ENCODE results near the gene ABCC5.

Gene ABCC5

DNA sequence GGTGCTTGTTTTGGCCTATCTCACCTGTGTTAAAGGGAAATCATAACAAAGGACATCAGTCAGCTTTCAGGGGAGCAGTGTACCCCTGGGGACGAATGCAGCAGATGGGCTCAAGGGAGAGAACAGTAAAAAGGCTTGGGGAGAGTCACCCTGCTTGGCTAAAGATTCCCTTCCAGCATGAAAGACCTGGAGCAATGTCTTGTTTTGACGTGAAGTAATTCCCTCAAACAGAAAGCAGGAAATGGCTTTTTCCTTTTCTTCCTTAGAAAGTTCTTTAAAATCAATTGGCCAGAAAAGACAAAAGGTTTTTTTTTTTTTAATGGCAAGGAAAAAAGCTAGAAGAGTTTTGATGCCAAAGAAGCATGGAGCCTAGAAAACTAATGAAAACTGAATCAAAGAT lies 76.5 kb downstream of the ABCC5 start:
- Histone ChIP-seq H3K9me3 (ENCODE audit: control insufficient read depth in 1 of 2, low read length in 2 of 2) (no peaks in the 10 kb centered on the region), H3K4me1 (ENCODE audit: control insufficient read depth in 1 of 2, insufficient read depth in 2 of 2, low read length in 2 of 2) (no peaks in the 10 kb centered on the region), H3K4me3 (ENCODE audit: low read depth in 1 of 2, low read length in 2 of 2) (no peak overlapping the region), H3K36me3 (ENCODE audit: control insufficient read depth in 1 of 2, insufficient read depth in 2 of 2, low read length in 2 of 2) (peaks cover 31 to 60% of the 10 kb centered on the region in 2 donors), H3K27ac (ENCODE audit: low read length) (no peak overlapping the region), H3K27me3 (ENCODE audit: low read depth, low read length) (no peaks in the 10 kb centered on the region)

DNA sequence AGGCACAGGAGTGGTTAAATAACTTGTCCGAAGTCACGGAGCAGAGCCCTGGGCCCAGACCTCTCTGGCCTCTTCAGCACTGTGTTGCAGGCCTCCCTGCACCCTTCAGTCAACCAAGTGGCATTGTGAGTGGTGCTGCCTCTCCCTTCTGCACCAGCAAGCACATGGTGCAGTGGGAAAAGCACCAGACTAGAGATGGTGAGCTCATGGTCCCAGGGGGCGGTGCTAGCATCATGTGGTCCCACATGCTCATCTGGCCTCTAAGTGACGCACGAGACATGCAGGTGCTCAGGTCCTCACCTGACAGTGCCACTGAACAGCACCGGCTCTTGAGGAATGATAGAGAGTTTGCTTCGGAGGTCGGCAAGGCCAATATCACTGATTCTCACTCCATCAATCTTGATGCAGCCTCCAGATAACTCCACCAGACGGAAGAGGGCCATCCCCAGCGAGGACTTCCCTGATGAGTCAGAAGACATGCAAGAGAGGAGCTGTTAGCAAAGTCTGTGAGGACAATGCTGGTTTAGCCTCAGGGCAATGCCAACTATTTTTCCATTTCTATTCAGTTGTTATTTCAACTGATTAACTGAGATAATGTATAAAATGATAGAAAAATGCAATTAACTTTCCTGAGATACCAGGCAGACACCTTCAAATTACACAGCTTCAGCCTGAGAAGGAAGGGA lies 79.9 kb downstream of the ABCC5 start:
- Histone ChIP-seq H3K9me3 (ENCODE audit: control insufficient read depth in 1 of 2, low read length in 2 of 2) (no peaks in the 10 kb centered on the region), H3K27ac (ENCODE audit: low read length) (no peak overlapping the region), H3K36me3 (ENCODE audit: control insufficient read depth in 1 of 2, insufficient read depth in 2 of 2, low read length in 2 of 2) (peaks cover 15 to 43% of the 10 kb centered on the region in 2 donors), H3K27me3 (ENCODE audit: low read depth, low read length) (no peaks in the 10 kb centered on the region), H3K4me3 (ENCODE audit: low read depth in 1 of 2, low read length in 2 of 2) (no peak overlapping the region), H3K4me1 (ENCODE audit: control insufficient read depth in 1 of 2, insufficient read depth in 2 of 2, low read length in 2 of 2) (no peaks in the 10 kb centered on the region)

DNA sequence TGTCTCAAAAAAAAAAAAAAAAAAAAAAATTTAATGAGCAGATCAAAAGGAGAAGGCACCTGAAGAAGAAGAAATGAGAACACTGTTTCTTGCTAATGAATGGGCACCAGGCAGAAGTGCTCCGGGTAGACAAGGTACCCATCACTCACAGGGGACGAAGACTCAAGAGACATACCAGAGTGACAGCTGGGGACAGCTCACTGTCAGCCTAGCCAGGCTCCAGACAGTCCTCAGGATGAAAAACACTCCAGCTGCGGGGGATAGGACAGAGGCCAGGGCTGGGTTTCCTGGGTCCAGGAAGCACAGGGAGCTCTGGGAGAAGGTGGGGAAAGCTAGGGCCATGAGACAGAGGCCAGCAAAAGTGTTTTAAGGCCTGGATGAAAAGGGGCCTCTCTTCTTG lies 84.5 kb downstream of the ABCC5 start:
- no peaks in the 10 kb centered on the region for H3K4me1 ChIP-seq (ENCODE audit: control insufficient read depth in 1 of 2, insufficient read depth in 2 of 2, low read length in 2 of 2)
- H3K4me3 ChIP-seq (ENCODE audit: low read depth in 1 of 2, low read length in 2 of 2) = no peak overlapping the region
- no peak overlapping the region for H3K27ac ChIP-seq (ENCODE audit: low read length)
- no peaks in the 10 kb centered on the region for H3K27me3 ChIP-seq (ENCODE audit: low read depth, low read length)
- no peaks in the 10 kb centered on the region for H3K9me3 ChIP-seq (ENCODE audit: control insufficient read depth in 1 of 2, low read length in 2 of 2)
- peaks cover 20 to 42% of the 10 kb centered on the region in 2 donors for H3K36me3 ChIP-seq (ENCODE audit: control insufficient read depth in 1 of 2, insufficient read depth in 2 of 2, low read length in 2 of 2)

DNA sequence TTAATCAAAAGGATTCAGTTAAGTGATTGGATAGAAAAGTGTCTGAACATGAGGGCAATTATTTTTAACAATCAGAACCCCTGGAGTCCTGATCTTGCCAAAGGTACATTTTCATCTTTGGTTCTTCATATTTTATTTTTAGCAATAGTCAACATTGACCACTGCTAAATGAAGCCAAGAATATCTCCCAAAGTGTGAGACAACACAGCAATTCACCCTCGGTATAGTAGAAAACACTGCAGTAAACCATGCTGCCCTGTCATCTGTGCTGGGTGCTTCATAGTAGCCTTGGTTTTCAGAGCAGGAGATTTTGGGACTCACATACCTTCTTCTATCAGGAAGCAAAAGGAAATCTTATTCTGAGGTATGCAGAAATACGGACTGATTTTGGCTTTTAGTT lies 85.8 kb downstream of the ABCC5 start:
- Histone ChIP-seq H3K4me3 (ENCODE audit: low read depth in 1 of 2, low read length in 2 of 2) (no peak overlapping the region), H3K27me3 (ENCODE audit: low read depth, low read length) (no peaks in the 10 kb centered on the region), H3K9me3 (ENCODE audit: control insufficient read depth in 1 of 2, low read length in 2 of 2) (no peaks in the 10 kb centered on the region), H3K4me1 (ENCODE audit: control insufficient read depth in 1 of 2, insufficient read depth in 2 of 2, low read length in 2 of 2) (no peaks in the 10 kb centered on the region), H3K36me3 (ENCODE audit: control insufficient read depth in 1 of 2, insufficient read depth in 2 of 2, low read length in 2 of 2) (peaks cover 17 to 42% of the 10 kb centered on the region in 2 donors), H3K27ac (ENCODE audit: low read length) (no peak overlapping the region)

DNA sequence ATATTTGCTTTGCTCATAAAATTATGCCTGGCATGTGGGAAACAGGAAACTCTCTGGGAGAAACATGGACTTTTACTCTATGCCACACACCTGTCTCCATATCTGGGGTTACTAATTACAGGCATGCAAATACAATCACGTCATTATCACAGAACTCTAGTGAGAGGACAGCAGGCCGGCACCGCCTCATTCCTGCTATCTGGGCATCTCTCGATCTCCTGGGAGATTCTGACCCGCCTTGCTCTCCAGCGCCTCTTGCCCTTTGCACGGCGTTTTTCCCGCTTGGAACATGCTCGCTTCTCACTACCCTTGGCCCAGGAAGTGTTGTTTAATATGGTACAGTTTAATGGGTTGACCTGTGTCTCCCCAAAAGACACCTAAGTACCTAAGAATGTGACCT lies 87.6 kb downstream of the ABCC5 start:
- Histone ChIP-seq H3K27me3 (ENCODE audit: low read depth, low read length) (no peaks in the 10 kb centered on the region), H3K9me3 (ENCODE audit: control insufficient read depth in 1 of 2, low read length in 2 of 2) (no peaks in the 10 kb centered on the region), H3K36me3 (ENCODE audit: control insufficient read depth in 1 of 2, insufficient read depth in 2 of 2, low read length in 2 of 2) (peaks cover 20 to 43% of the 10 kb centered on the region in 2 donors), H3K4me1 (ENCODE audit: control insufficient read depth in 1 of 2, insufficient read depth in 2 of 2, low read length in 2 of 2) (no peaks in the 10 kb centered on the region), H3K4me3 (ENCODE audit: low read depth in 1 of 2, low read length in 2 of 2) (no peak overlapping the region), H3K27ac (ENCODE audit: low read length) (no peak overlapping the region)

DNA sequence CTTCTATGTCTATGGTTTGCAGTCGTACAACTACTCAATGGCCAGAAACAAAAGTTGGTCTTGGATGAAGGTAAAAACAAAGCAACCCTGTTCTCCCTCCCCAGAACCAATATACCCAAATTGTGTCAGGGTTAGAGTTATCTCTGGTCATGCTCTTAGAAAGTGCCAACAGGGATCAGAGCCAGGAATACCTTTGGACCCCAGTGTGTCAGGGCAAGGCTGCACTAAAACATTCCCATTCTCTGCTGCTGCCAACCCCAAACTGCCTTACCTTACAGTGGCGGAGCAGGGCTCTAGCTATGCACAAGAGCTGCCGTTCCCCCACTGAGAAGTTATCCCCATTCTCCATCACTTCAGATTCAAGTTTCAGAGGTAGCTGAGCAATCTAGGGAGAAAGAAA lies 90.6 kb downstream of the ABCC5 start:
- Histone ChIP-seq H3K36me3 (ENCODE audit: control insufficient read depth in 1 of 2, insufficient read depth in 2 of 2, low read length in 2 of 2) (peaks cover 26 to 65% of the 10 kb centered on the region in 2 donors), H3K9me3 (ENCODE audit: control insufficient read depth in 1 of 2, low read length in 2 of 2) (no peaks in the 10 kb centered on the region), H3K27me3 (ENCODE audit: low read depth, low read length) (no peaks in the 10 kb centered on the region), H3K4me1 (ENCODE audit: control insufficient read depth in 1 of 2, insufficient read depth in 2 of 2, low read length in 2 of 2) (no peaks in the 10 kb centered on the region), H3K27ac (ENCODE audit: low read length) (no peak overlapping the region), H3K4me3 (ENCODE audit: low read depth in 1 of 2, low read length in 2 of 2) (no peak overlapping the region)

DNA sequence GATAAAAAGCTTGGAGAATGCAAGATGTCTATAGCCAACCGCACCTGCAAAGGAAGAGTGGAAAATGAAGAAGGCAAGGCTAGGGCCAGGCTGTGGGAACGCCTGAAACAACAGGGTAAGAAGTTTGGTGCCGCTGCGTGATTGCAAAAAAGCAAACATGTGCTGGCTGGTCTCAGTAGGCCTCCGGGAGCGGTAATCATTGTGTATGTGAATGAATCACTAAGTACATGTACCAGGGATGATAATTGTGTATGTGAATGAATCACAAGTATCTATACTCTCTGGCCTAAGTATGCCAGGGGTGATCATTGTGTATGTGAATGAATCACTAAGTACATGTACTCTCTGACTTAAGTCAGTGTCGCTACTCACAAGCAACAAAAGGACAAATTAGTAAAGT lies 92.7 kb downstream of the ABCC5 start:
- Histone ChIP-seq H3K4me1 (ENCODE audit: control insufficient read depth in 1 of 2, insufficient read depth in 2 of 2, low read length in 2 of 2) (no peaks in the 10 kb centered on the region), H3K4me3 (ENCODE audit: low read depth in 1 of 2, low read length in 2 of 2) (no peak overlapping the region), H3K27ac (ENCODE audit: low read length) (no peak overlapping the region), H3K36me3 (ENCODE audit: control insufficient read depth in 1 of 2, insufficient read depth in 2 of 2, low read length in 2 of 2) (peaks cover 30 to 71% of the 10 kb centered on the region in 2 donors), H3K9me3 (ENCODE audit: control insufficient read depth in 1 of 2, low read length in 2 of 2) (no peaks in the 10 kb centered on the region), H3K27me3 (ENCODE audit: low read depth, low read length) (no peaks in the 10 kb centered on the region)

DNA sequence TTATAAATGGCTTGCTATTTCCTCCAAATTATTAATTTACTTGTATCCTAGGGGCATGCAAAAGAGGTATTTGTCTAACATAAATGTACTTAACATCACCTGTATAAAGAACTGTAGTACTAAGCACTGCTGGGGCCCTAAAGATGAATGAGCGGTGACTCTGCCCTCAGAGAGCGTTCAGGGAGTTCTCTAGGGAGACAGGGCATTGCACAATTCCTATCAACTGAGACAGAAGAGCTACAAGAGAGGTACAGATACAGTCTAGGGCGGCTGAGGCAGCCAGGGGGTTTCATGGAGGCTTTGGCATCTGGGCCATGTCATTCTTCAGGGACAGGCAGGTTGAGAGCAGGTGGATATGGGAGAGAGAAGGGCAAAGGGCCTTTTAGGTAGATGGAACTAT lies 93.1 kb downstream of the ABCC5 start:
- no peak overlapping the region for H3K4me3 ChIP-seq (ENCODE audit: low read depth in 1 of 2, low read length in 2 of 2)
- H3K27me3 ChIP-seq (ENCODE audit: low read depth, low read length) = no peaks in the 10 kb centered on the region
- no peaks in the 10 kb centered on the region for H3K4me1 ChIP-seq (ENCODE audit: control insufficient read depth in 1 of 2, insufficient read depth in 2 of 2, low read length in 2 of 2)
- H3K27ac ChIP-seq (ENCODE audit: low read length) = no peak overlapping the region
- H3K9me3 ChIP-seq (ENCODE audit: control insufficient read depth in 1 of 2, low read length in 2 of 2) = no peaks in the 10 kb centered on the region
- H3K36me3 ChIP-seq (ENCODE audit: control insufficient read depth in 1 of 2, insufficient read depth in 2 of 2, low read length in 2 of 2) = peaks cover 34 to 75% of the 10 kb centered on the region in 2 donors

DNA sequence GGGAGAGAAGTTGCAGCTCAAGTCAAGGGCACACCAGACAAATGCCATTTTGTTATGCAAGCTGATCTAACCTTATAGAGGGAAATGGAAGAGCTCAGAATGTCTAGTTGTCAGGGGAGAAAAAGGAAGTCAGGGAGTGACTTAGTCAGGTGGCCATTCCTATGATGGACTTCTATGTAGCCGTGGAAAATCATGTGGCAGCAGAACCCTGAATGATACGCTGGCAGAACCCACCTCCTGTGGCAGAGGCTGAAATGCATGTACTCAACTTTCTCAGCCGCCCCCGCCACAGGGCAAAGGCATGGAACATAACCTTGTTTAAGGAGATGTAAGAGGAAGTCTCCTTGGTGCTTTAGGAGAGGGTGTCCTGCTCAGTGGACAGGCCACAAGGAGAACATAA lies 95.3 kb downstream of the ABCC5 start:
- Histone ChIP-seq H3K36me3 (ENCODE audit: control insufficient read depth in 1 of 2, insufficient read depth in 2 of 2, low read length in 2 of 2) (peaks cover 30 to 63% of the 10 kb centered on the region in 2 donors), H3K4me1 (ENCODE audit: control insufficient read depth in 1 of 2, insufficient read depth in 2 of 2, low read length in 2 of 2) (no peaks in the 10 kb centered on the region)

DNA sequence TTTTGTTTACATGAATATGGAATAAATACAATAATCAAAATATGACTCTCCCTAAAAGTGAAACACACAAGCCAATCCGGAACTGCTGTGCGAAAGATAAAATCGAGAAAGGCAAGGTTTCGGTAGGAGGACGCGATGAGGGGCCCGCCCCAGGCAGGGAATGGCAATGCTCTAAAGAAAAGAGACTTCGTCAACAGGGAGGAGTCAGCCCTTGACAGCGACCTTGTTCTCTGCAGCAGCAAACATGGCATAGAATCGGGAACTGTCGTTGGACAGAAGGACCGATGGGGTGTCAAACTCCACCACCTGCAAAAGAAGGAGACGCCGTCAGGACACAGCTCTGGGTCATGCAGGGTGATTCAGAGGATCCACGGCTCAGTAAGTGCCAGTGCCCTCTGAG lies 96.6 kb downstream of the ABCC5 start:
- H3K27me3 ChIP-seq (ENCODE audit: low read depth, low read length) = no peaks in the 10 kb centered on the region

More for the DNA sequence above, 95.3 kb downstream of the ABCC5 start:
- no peaks in the 10 kb centered on the region for H3K9me3 ChIP-seq (ENCODE audit: control insufficient read depth in 1 of 2, low read length in 2 of 2)
- no peak overlapping the region for H3K4me3 ChIP-seq (ENCODE audit: low read depth in 1 of 2, low read length in 2 of 2)
- no peak overlapping the region for H3K27ac ChIP-seq (ENCODE audit: low read length)
- H3K27me3 ChIP-seq (ENCODE audit: low read depth, low read length) = no peaks in the 10 kb centered on the region

DNA sequence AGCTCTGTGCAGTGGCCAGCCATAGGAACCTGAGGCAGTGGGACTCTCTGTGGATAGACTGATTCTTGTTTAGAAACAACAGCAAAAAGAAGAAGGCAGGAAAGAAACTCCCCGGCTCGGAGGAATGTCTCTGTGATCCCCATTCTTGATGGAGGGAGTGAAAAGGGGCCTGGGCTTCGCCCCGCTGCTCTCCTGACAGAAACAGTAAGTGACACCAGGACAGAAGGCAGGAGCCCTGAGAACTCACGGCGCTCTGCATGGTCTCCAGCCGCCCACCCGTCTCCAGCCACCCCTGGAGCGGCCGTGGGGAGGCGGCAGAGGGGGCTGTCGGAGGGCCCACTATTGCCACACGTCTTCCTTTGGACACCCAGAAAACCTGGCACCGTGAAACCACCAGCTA lies 97.3 kb downstream of the ABCC5 start:
- Histone ChIP-seq H3K9me3 (ENCODE audit: control insufficient read depth in 1 of 2, low read length in 2 of 2) (no peaks in the 10 kb centered on the region), H3K27me3 (ENCODE audit: low read depth, low read length) (no peaks in the 10 kb centered on the region), H3K4me3 (ENCODE audit: low read depth in 1 of 2, low read length in 2 of 2) (no peak overlapping the region), H3K36me3 (ENCODE audit: control insufficient read depth in 1 of 2, insufficient read depth in 2 of 2, low read length in 2 of 2) (peaks cover 23 to 48% of the 10 kb centered on the region in 2 donors), H3K27ac (ENCODE audit: low read length) (no peak overlapping the region), H3K4me1 (ENCODE audit: control insufficient read depth in 1 of 2, insufficient read depth in 2 of 2, low read length in 2 of 2) (no peaks in the 10 kb centered on the region)

More for the DNA sequence above, 96.6 kb downstream of the ABCC5 start:
- H3K36me3 ChIP-seq (ENCODE audit: control insufficient read depth in 1 of 2, insufficient read depth in 2 of 2, low read length in 2 of 2) = peaks cover 25 to 51% of the 10 kb centered on the region in 2 donors
- H3K4me3 ChIP-seq (ENCODE audit: low read depth in 1 of 2, low read length in 2 of 2) = no peak overlapping the region
- no peaks in the 10 kb centered on the region for H3K4me1 ChIP-seq (ENCODE audit: control insufficient read depth in 1 of 2, insufficient read depth in 2 of 2, low read length in 2 of 2)
- no peaks in the 10 kb centered on the region for H3K9me3 ChIP-seq (ENCODE audit: control insufficient read depth in 1 of 2, low read length in 2 of 2)
- H3K27ac ChIP-seq (ENCODE audit: low read length) = no peak overlapping the region

DNA sequence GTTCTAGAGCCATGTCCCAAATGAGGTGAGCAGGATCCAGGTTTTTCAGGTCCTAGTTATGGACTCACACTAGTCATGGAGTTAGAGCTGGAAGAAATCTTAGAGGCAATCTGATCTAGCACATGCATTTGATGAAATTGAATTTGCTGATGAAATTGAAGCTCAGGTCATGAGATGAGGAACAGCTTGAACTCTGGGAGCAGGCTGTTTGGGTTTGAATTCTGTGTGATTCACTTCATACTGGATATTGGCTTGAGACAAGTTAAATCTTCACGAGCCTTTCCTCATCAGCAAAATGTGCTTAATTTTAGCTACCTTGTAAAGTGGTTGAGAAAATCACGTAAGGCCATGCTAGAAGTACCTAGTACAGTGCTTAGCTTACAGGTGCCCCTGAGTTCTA lies 99.5 kb downstream of the ABCC5 start:
- no peaks in the 10 kb centered on the region for H3K27me3 ChIP-seq (ENCODE audit: low read depth, low read length)
- peaks cover 13 to 27% of the 10 kb centered on the region in 2 donors for H3K36me3 ChIP-seq (ENCODE audit: control insufficient read depth in 1 of 2, insufficient read depth in 2 of 2, low read length in 2 of 2)
- no peak overlapping the region for H3K4me3 ChIP-seq (ENCODE audit: low read depth in 1 of 2, low read length in 2 of 2)
- no peaks in the 10 kb centered on the region for H3K4me1 ChIP-seq (ENCODE audit: control insufficient read depth in 1 of 2, insufficient read depth in 2 of 2, low read length in 2 of 2)
- no peak overlapping the region for H3K27ac ChIP-seq (ENCODE audit: low read length)
- H3K9me3 ChIP-seq (ENCODE audit: control insufficient read depth in 1 of 2, low read length in 2 of 2) = no peaks in the 10 kb centered on the region

All from muscle layer of duodenum (tissue), 2 donors.